ENCODE results near the gene MORF4L2.

The MORF4L2 gene

GRCh38 chrX:103631145-103631544 is 55.4 kb downstream of the MORF4L2 start:
- DNase-seq (ENCODE audit: low read depth) = no peak

GRCh38 chrX:103630171-103630511 is 56.4 kb downstream of the MORF4L2 start:
- no peak for DNase-seq (ENCODE audit: low read depth)

- DNase-seq (ENCODE audit: low read depth) = no peak
These were observed 57.0 kb downstream of the MORF4L2 start for GRCh38 chrX:103629318-103630170.

GRCh38 chrX:103628386-103629317 is 57.8 kb downstream of the MORF4L2 start, which contains the start of gene TCEAL1:
Gene TCEAL1, plus strand, starts transcription at chrX:103628975. Its CDS starts 942 bp downstream, at chrX:103629917.
- no peak for DNase-seq (ENCODE audit: low read depth)

- no peak for DNase-seq (ENCODE audit: low read depth)
These were observed 59.6 kb downstream of the MORF4L2 start for GRCh38 chrX:103626855-103627254.
